GM21367 (cell line): Measurements from ENCODE around the gene MROH7.
A peak's percentile ranks its signal among the peaks of the same experiment; 100 is the strongest.

Experiments
- ATAC-seq: cut with Tn5 transposase; IDR thresholded peaks from one replicate; pipeline ENCODE4 v1.9.1; 2021; ENCODE audit not compliant: unreplicated experiment

MROH7 gene

DNA sequence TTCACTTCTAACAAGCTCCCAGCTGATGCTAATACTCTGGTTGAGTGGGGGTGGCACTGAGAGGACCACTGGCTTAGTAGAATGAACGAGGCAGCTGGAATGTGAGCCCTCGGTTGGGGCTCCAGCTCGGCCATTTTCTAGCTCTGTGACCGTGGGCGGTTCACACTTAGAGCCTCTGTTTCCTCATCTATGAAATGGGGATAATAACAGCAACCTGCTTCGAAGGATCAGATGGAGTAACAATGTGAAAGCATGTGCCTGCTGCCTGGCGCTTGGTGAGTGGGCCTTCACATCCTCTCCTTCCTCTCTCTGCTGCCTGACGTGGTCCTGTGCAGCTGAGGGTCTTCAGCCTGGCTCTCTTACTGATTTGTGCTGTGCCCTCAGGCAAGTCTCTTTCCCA lies 53.2 kb downstream of the MROH7 start:
- ATAC-seq = no peak

DNA sequence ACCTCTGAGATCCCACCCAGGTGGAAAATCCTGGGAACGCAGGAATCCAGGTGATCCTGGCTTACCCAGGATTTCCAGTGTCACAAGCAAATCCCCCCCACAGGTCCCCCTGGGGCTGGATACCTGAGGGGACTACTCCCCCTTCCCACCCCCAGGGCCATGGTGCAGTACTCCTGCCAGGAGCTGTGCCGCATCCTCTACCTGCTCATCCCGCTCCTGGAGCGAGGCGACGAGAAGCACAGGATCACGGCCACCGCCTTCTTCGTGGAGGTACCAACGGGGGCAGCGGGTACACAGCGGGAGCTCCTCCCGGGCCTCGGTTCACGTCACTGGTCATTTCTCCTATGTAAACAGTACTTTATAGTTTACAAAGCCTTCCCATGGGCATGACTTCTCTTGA lies 53.6 kb downstream of the MROH7 start:
- ATAC-seq = no peak

DNA sequence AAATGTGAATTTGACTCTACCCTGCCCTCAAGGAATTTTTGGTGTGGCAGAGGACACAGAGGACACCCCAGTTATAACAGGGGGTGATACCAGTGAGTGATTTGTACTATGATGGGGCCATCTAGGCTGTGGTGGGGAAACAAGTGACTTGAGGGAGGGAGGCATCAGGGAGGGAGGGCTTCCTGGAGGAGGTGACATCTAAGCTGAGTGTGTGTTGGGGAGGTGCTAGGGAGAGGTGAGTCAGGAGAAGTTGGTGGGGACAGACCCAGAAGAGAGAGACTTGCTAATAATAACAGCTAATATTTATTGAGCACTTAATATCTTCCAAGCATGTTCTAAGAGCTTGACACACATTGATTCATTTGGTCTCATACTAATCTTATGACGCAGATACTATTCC lies 54.2 kb downstream of the MROH7 start:
- ATAC-seq = no peak

DNA sequence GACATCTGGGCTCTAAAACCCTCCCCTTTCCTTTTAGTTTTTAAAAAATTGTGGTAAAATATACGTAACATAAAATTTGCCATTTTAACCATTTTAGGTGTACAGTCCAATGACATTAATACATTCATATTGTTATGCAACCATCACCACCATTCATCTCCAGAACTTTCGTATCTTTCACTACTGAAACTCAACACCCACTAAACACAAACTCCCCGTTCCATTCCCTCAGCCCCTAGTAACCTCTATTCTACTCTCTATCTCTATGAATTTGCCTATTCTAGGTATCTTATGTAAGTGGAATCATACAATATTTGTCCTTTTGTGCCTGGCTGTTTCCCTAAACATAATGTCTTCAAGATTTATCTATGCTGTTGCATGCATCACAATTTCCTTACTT lies 54.7 kb downstream of the MROH7 start:
- no peak for ATAC-seq

DNA sequence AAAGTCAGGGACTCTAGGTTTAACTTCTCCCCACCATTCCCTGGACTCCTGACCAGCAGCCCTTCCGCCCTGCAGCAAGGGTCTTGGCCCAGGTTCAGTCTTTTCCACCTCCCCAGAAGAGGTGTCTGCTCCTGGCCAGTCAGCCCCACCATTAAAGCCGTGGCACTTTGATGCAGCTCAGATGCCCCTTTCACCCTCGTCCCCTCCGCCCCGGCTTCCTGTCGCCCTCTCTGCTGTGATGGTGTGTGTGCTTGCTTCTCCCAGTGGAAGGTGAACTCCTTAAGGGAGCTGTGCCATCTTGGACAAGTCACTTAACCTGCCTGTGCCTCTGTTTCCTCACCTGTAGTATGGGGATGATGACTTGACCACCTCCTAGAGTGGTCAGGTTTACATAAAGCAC lies 56.3 kb downstream of the MROH7 start:
- ATAC-seq = no peak

DNA sequence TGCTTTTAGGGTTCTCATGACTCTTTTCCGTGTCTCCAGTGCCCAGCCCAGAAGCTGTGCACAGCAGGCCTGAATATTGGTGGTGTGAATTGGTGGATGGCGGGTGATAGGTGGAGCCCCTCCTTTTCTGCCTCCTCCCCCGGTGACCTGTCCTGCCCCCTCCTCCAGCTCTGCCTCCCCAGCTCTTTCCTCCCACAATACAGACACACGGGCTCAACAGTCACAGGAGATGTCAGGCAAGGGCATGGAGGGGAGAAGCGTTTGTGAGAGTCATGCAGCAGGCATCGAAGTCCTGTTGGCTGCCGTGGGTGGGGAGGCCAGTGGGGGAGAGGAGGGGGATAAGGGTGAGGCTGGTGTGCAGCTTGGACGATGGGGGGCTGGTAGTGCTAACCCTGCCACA lies 56.8 kb downstream of the MROH7 start:
- no peak for ATAC-seq

DNA sequence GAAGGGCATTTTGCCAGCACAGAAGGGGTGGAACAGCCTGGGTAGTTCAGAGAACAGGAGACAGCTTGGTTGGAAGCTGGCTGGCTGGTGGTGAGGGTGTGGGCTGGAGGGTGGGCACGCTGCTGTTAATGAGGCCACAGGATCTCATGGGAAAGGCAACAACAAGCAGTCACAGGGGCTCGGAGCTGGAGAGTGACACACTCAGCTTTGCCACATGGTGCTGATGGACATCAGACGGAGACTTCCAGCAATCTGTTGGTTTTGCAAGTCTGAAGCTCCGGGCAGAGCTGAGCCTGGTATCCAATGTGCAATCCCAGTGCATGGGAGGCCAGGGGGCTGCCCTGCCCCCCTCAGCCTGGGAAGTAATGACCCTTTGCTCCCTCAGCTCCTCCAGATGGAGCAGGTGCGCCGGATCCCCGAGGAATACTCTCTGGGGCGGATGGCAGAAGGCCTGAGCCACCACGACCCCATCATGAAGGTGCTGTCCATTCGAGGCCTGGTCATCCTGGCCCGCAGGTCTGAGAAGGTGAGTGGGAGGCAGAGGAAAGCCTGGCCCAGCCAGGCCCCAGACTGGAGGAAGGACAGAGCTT lies 58.4 kb downstream of the MROH7 start:
- no peak for ATAC-seq

DNA sequence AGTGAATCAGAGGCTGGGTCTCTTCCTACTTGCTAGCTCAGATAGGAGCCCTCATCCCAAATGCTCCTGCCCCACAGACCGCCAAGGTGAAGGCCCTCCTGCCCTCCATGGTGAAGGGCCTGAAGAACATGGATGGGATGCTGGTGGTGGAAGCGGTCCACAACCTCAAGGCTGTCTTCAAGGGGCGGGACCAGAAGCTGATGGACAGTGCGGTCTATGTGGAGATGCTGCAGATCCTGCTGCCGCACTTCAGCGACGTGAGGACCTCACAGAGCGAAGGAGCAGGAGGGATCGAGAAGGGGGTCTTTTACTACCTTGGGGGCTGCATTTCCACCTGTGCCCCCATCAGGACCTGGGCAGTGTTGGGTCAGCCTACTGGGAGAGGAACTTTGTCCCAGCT lies 59.5 kb downstream of the MROH7 start:
- ATAC-seq = no peak

DNA sequence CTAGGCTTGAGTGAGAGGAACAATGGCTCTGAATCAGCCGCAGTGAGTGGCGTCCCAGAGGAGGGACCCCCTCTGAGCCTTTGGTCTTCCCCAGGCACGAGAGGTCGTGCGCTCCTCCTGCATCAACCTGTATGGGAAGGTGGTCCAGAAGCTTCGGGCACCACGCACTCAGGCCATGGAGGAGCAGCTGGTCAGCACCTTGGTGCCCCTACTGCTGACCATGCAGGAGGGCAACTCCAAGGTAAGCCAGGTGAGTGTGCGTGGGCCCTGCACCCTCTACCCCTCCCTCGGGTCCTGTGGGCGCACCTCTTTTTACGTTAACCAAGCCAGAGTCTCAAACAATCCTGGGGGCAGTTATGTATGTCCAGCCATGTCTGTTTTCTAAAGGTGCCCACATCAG lies 60.4 kb downstream of the MROH7 start:
- no peak for ATAC-seq

DNA sequence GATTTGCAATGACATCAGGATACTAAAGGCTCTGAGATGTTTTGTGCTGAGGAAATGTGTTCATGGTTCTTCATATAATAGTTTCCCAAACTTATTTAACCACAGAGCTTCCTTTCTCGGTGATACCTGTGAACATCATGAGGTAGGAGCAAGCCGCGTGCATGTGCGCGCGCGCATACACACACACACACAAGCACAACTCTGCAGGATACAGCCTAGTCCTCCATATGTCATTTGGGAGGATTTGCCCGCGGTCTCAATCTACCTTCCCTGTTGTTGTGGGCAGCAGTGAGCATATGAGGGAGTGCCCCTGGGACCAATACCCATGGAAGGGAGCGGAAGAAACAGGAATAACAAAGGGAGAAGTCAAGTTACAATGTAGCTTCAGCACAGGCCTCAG lies 61.9 kb downstream of the MROH7 start:
- no peak for ATAC-seq

DNA sequence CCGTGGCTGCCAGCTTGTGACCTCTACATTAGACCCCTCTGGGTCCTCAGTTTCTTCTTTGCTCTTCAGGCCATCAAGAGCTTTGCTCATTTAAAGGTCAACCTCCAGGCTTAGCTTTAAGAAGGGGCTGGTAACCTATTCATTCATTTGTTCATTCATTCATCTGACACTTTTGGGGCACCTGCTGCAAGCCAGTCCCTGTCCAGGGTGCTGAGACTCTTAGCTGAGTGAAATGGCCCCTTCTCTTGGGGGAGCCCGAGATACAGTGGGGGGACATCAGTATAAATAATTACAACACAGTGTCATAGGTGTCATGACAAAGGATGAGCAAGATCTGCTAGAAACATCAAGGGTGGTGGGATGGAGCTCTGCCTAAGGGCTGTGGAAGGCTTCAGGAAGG lies 63.6 kb downstream of the MROH7 start:
- ATAC-seq = no peak

DNA sequence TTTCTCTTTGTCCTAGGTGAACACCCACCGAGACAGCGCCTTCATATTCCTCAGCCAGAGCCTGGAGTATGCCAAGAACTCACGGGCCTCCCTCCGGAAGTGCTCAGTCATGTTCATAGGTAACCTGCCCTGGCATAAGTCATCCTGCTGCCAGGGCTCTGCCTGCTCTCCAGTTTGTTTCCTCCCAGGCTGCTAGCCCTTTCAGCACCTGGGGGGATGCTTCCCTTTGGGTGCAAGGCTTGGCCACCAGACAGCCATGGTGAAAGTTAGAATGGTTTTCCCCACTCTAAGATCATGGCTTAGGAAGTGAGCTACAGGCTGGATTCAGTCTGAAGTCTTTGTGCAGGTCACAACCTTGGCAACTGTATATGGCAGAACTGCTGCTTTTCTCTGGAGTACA lies 64.8 kb downstream of the MROH7 start:
- no peak for ATAC-seq

DNA sequence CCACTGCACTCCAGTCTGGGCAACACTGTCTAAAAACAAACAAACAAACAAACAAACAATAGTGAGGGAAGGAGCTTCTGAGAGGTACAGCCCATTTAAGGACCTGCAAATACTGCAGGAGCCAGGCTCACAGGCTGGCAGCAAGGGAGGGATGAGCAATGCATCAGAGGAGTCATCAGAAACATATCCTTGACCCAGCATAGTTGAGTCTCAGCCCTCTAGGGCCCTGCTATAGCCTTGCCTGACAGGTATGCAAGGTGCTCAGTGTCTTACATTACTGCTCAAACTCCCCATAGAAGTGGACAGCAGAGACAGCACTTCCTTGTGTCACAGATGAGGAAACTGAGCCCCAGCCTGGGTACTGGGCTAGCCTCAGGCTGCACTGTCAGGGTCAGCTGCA lies 66.8 kb downstream of the MROH7 start:
- no peak for ATAC-seq

DNA sequence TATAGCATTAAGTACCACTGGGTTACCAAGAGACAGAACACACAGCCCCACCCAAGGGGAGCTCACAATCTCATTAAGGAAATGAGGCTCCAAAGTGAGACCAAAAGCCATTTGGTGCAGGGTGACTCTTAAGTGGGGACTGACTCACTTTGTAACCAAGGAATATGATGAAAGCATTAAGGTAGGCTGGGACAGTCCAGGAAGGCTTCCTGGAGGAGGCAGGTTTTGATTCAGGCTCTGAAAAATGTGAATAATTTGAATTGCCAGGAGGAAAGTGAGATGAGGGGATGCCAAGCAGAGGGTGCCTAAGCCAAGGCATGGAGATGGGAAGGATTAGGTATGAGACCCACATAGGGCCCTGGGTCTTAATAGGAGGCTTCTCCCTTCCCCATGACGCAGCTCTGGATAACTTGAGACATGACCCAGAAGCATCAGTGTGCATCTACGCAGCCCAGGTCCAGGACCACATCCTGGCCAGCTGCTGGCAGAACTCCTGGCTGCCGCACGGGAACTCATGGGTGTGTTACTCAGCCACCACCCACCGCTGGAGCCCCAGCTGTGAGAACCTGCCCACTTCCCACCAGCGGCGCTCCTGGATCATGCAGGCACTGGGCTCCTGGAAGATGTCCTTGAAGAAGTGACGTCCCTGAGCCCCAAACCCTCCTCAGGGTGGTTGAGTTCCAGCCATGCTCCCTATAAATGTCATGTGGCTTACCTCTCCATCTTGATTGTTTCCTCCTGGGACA lies 68.1 kb downstream of the MROH7 start:
- ATAC-seq = no peak

DNA sequence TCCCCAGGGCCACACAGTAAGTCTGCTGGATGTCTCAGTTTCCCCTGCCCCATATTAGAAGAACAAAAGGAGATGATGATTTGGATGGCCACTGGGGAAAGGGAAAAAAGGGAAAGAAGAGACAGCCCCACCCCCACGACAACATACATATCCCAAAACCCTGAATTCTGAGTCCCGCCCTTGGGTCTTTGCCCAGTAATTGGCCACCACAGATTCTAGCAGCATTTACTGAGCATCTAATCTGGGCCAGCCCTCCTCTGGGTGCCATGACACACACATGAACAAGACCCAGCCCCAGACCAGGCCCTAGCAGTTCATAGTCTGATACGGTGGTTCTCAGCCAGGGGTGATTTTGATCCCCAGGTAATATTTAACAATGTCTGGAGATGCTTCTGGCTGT lies 68.8 kb downstream of the MROH7 start:
- no peak for ATAC-seq

DNA sequence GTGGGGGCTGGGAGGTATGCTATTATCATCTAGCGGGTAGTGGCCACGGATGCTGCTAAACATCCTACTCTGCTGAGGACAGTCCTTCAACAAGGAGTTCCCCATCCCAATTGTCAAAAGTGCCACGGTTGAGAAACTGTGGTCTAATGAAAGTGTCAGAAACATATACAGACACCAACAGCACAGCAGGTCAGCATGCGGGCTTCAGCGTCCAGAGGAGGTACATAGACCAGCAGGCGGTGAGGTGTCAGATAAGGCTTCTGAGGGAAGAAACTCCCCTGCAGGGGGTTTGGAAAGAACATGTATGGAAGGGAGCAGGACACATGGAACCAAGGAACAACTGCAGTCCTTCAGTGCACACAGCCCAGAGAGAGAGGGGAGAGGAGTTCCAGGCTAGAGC lies 69.3 kb downstream of the MROH7 start:
- no peak for ATAC-seq

DNA sequence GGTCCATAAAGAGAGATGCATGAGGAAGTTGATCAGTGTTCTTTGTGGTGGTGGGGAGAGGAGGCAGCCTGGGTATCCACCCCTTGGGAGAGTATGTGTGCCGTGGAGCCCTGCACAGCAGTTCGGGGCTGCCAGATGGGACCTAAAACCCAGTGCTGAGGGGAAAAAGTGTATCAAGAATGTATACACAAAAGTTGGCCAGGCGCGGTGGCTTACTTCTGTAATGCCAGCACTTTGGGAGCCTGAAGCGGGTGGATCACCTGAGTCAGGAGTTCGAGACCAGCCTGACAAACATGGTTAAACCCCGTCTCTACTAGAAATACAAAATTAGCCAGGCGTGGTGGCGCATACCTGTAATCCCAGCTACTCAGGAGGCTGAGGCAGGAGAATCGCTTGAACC lies 70.0 kb downstream of the MROH7 start:
- no peak for ATAC-seq

DNA sequence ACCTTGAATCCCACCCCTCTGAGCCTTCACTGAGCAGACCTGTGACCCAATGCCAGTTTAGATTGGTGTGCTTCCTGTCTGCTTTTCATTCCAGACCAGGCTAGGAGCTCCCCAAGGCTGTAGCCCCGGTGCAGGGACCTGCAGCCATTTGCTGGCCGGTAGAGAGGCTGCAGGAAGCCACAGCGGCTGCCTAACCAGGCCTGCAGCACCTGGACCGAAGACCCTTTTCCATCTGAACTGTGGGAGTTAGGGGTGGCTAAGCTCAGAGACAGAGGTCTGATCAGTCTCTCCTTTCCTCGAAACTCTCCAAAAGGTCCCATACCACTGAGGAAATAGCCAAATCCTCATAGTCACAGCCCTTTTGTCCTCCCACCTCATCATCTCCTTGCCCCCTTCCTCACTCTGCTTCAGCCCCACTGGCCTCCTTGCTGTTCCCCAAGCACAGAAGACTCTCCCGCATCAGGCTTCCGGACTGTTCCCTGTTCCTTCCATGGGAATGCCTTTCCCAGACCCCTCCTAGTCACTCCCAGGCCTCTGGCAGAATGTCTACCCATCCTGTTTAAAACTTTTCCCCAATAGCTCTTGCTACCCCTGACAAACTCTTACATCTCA lies 73.4 kb downstream of the MROH7 start:
- no peak for ATAC-seq

DNA sequence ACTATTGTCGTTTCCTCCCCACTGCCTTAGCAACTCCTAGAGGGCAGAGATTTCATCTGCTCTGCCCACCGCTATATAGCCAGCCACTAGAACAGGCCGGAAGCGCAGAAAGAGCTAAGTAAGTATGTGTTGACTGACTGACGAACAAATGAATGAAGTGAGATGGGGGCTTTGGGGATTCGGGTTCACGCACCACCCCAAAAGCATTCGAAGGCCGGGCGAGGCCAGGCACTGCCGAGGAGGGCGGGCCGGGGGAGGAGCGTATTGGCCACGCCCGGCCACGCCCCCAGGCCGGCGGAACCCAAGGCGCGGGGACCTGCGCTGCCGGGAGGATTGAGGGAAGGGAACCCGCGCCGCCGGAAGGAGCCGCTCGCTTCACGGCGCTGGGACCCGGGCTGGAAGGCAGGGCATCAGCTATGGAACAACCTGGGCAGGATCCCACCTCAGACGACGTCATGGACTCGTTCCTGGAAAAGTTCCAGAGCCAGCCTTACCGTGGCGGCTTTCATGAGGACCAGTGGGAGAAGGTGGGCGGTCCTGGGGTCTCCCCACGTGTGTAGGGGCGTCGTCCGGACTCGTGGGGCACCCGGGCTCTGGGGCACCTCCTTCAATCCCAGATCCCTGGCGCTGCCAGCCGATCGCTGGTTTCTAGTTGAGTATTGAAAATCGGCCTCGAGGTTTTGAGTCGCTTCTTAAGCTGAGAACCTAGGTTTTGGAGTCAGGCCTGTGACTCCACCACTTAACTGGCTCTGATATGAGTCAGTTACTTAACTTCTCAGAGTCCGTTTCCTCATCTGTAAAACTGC lies 74.1 kb downstream of the MROH7 start, which contains the start of gene TTC4:
TTC4 (plus strand) TSS at position 369 of the 806 bp plus-strand sequence; CDS start at position 417, 48 bp downstream.
- peak; percentile 94 for ATAC-seq

DNA sequence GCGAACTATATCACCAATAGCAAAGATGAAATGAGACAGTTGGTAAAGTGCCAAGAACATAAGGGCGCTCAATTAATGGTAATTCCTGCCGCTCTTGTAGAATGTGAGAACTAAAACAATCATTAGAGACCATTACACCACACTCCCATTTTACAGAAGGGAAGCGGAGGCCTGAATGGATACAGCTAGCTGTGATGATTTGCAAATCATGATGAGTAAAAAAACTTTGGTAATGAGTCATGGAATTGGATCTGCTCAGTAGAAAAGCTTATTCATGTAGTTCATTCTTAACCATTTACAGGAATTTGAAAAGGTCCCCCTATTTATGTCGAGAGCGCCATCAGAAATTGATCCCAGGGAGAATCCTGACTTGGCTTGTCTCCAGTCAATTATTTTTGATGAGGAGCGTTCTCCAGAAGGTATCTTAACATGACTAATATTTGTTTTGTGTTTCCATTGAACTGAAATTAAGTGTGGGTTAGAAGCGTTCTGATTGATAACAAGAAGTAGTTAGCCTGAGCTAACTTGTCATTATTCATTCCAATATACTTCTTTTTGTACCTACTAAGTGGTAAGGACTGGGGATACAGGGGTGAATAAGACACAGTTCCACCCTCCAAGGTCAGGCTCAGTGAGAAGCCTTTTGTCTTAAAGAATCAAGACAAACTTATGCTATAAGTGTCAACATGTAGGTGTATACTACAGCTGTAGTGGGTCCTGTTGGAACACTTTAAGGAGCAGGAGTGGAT lies 74.9 kb downstream of the MROH7 start:
- ATAC-seq = no peak

DNA sequence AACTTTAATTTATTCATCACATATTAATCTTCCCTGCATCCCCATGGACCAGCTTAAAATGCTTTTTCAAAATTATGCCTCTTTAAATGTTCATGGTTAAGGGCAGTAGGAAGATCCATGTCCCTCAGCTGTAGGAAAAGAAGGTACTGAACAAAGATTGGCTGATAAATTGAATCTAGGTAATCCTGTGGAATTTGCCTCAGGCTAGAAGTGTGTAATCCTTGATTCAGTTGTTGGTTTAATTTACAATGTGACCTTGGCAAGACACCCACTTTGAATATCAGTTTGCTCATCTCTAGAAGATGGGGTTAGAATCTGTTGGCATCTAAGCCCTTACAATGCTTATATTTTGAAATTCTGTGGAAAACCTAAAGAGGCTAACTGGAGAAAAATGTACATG lies 80.1 kb downstream of the MROH7 start:
- ATAC-seq = no peak
